Activated CD4-positive, alpha-beta T cell treated with anti-CD3 and anti-CD28 coated beads, Interleukin-2, amount 50 U/mL, for 4 hours (primary cell): Measurements from ENCODE around the gene ARAP2.

Source experiments
- DNase-seq, 2 experiments: peaks; one replicate each; pipeline ENCODE4 v3.0.0-alpha.2; 2020

Gene ARAP2

GRCh38 chr4:36177946-36178345 is 66.4 kb downstream of the ARAP2 start:
- no peak for DNase-seq

GRCh38 chr4:36174570-36174969 is 69.7 kb downstream of the ARAP2 start:
- no peak for DNase-seq

GRCh38 chr4:36173905-36174304 is 70.4 kb downstream of the ARAP2 start:
- DNase-seq: no peak

- no peak for DNase-seq
These were observed 71.7 kb downstream of the ARAP2 start for GRCh38 chr4:36172656-36173055.

- DNase-seq: no peak
These were observed 76.0 kb downstream of the ARAP2 start for GRCh38 chr4:36168127-36168878.

- no peak for DNase-seq
These were observed 78.7 kb downstream of the ARAP2 start for GRCh38 chr4:36165631-36166005.

- DNase-seq: no peak
These were observed 79.2 kb downstream of the ARAP2 start for GRCh38 chr4:36164900-36165630.

GRCh38 chr4:36163198-36163597 is 81.1 kb downstream of the ARAP2 start:
- no peak for DNase-seq

- DNase-seq: no peak
These were observed 85.1 kb downstream of the ARAP2 start for GRCh38 chr4:36159208-36159607.

- DNase-seq: no peak
These were observed 91.6 kb downstream of the ARAP2 start for GRCh38 chr4:36152735-36153134.

GRCh38 chr4:36142504-36142903 is 101.8 kb downstream of the ARAP2 start:
- no peak for DNase-seq

GRCh38 chr4:36141186-36141585 is 103.1 kb downstream of the ARAP2 start:
- no peak for DNase-seq

GRCh38 chr4:36140421-36140820 is 103.9 kb downstream of the ARAP2 start:
- no peak for DNase-seq

- DNase-seq: no peak
These were observed 106.1 kb downstream of the ARAP2 start for GRCh38 chr4:36138220-36138619.

- DNase-seq: no peak
These were observed 107.0 kb downstream of the ARAP2 start for GRCh38 chr4:36137336-36137735.

GRCh38 chr4:36133658-36134057 is 110.7 kb downstream of the ARAP2 start:
- no peak for DNase-seq

- DNase-seq: no peak
These were observed 111.2 kb downstream of the ARAP2 start for GRCh38 chr4:36133086-36133485.

- DNase-seq: no peak
These were observed 113.7 kb downstream of the ARAP2 start for GRCh38 chr4:36130641-36131040.

- DNase-seq: no peak
These were observed 115.6 kb downstream of the ARAP2 start for GRCh38 chr4:36128689-36129088.

- no peak for DNase-seq
These were observed 120.4 kb downstream of the ARAP2 start for GRCh38 chr4:36123906-36124305.

GRCh38 chr4:36115312-36115711 is 129.0 kb downstream of the ARAP2 start:
- no peak for DNase-seq

- no peak for DNase-seq
These were observed 133.1 kb downstream of the ARAP2 start for GRCh38 chr4:36111172-36111571.

- DNase-seq: no peak
These were observed 144.8 kb downstream of the ARAP2 start for GRCh38 chr4:36099509-36099908.

GRCh38 chr4:36094995-36095394 is 149.3 kb downstream of the ARAP2 start:
- DNase-seq: no peak

GRCh38 chr4:36091997-36092396 is 152.3 kb downstream of the ARAP2 start:
- DNase-seq: no peak
